Astrocyte of the spinal cord (primary cell): ENCODE measurements around the gene ZNF654.
A peak's percentile ranks its signal among the peaks of the same experiment; 100 is the strongest.
"Not testable (repeated sequence)": the region's sequence is repeated elsewhere in the genome, so short reads cannot be mapped to it uniquely, and the experiment has no call there.

Source experiments
- DNase-seq: peaks from one replicate; pipeline ENCODE4 v3.0.0; 2011; ENCODE audit warnings: low read depth, low spot score
- H3K4me3 ChIP-seq: 2 replicates; pipeline ENCODE4 v1.5.1; 2011; ENCODE audit warnings: low read depth, mild to moderate bottlenecking, low read length, moderate library complexity
- in situ Hi-C: cut with HindIII; loops from 2 replicates; pipeline ENCODE4 v1.10.0; 2017; ENCODE audit warnings: low sequenced_read_pairs
- TF ChIP-seq, protein P1 (sequence below): IDR thresholded peaks from 2 replicates; pipeline ENCODE4 v1.5.1; 2012; ENCODE audit warnings: low read depth, mild to moderate bottlenecking, low read length, inconsistent platforms

The ZNF654 gene

DNA sequence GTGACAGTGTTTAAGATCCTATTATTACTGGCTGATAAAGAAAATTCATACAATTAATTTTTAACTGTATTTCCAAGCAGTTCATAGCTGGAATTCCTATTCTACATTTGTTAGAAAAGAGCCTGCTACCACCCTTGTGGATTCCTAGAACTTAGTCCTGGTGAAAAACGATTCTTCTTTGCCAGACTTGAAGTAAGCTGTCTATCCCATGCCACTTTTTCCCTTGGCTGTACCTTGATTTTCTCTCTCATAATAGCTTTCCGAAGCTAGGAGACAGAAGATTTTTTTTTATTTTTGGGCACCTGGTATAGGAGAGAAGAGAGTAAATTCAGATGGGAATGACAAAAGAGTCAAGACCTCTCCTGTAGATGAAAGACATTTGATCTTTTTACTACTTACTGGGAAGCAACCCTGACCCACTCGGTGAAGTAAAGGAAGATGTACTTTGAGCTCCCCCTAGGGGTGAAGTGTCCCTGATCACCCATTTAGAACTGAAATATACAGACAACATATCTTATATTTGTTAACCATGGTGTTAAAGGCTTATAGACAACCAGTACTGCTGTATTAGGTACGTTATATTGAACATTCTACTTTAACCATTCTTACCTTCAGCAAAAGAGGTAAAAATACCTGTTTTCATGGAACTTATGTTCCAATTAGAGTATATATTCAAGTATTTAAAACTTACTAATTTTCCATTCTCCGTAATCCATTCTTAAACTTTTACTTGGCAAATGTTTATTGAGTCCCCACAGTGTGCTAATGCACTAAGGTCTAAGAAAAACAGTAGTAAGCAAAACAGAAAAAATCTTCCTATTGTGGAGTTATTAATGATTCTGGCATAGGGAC lies 54.5 kb downstream of the ZNF654 start:
- in situ Hi-C loops: no loop called here
- H3K4me3 ChIP-seq: no peak overlapping the region
- DNase-seq: peak; percentile 75
- TF ChIP-seq, protein P1, sequence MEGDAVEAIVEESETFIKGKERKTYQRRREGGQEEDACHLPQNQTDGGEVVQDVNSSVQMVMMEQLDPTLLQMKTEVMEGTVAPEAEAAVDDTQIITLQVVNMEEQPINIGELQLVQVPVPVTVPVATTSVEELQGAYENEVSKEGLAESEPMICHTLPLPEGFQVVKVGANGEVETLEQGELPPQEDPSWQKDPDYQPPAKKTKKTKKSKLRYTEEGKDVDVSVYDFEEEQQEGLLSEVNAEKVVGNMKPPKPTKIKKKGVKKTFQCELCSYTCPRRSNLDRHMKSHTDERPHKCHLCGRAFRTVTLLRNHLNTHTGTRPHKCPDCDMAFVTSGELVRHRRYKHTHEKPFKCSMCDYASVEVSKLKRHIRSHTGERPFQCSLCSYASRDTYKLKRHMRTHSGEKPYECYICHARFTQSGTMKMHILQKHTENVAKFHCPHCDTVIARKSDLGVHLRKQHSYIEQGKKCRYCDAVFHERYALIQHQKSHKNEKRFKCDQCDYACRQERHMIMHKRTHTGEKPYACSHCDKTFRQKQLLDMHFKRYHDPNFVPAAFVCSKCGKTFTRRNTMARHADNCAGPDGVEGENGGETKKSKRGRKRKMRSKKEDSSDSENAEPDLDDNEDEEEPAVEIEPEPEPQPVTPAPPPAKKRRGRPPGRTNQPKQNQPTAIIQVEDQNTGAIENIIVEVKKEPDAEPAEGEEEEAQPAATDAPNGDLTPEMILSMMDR: peak; percentile 74

DNA sequence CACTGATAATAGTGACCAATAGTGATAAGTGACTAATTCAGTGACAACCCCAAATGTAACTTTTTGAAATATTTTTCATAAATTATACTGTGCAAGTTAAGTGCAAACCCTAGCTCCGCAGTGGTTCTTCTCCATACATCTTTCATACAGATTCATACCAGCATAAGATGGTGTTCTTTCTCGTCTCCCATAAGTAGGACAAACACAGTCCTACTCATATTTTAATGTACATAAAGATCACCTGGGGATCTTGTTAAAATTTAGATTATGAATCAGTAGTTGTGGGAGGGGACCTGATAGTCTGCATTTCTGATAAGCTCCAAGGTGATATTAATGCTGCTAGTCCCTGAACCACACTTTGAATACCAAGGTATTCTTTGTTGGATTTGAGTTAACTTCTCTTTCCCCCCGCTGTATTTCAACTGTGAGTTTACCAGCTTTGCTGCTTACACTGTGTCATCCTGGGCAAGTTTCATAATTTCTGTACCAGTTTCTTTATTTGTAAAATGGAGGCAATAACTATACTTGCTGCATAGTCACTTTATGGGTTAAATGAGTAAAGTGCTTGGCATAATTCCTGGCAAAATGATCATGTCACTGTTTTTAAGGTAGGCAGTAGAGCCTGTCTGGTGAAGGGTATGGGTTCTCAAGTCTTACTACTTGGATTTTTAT lies 56.0 kb downstream of the ZNF654 start:
- no peak overlapping the region for H3K4me3 ChIP-seq
- TF ChIP-seq, protein P1: no peak
- DNase-seq: no peak
- in situ Hi-C loops: no loop called here

DNA sequence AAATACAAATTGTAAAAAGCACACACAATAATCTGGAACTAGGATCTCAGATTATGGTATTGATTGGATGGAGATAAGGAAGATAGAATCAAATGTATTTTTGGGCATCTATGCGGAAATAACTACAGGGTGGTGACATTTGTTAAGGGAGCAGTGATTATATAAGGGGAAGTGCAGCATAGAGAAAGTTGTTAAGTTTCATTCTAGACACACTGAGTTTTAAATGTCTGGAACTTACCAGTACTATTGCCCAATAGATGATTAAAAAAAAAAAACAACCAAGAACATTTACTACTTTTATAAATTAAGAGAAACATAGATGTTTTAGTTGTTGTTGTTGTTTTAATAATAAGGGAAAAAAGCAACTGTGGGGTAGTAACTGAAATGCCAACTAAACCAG lies 58.6 kb downstream of the ZNF654 start:
- TF ChIP-seq, protein P1: no peak
- H3K4me3 ChIP-seq: no peak overlapping the region
- in situ Hi-C loops: no loop called here
- no peak for DNase-seq

DNA sequence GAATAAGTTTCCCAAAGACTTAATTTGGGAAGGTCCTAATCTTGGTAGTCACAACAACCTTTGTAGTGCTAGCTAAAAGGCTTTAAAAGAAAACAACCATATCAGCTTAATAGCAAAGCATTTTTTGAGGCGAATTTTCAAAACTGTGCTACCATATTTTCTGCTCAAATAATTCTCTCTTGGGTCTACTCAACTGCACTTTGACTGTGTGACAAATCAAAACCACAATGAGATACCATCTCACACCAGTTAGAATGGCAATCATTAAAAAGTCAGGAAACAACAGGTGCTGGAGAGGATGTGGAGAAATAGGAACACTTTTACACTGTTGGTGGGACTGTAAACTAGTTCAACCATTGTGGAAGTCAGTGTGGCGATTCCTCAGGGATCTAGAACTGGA lies 59.5 kb downstream of the ZNF654 start:
- DNase-seq, in situ Hi-C loops, H3K4me3 ChIP-seq: not testable (repeated sequence)

DNA sequence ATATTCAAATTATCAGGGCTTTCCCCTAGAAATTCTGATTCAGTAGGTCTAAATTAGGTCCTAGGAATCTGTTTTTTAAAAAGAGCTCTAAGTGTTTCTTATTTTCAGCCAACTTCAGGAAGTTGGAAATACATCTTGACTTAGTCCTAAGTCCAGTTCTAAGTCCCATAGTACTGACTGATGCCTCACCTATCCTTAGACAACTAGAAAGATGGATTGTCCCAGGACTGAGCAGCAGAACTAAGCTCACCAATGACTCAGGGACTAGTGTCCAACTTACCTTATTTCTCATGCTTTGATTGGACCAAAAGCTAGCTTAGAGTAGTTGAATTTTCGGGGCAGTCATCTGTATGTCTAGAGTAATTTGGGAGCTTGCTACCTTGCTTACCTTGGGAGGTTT lies 64.5 kb downstream of the ZNF654 start:
- in situ Hi-C loops: no loop called here
- TF ChIP-seq, protein P1: no peak
- no peak overlapping the region for H3K4me3 ChIP-seq
- DNase-seq: no peak

DNA sequence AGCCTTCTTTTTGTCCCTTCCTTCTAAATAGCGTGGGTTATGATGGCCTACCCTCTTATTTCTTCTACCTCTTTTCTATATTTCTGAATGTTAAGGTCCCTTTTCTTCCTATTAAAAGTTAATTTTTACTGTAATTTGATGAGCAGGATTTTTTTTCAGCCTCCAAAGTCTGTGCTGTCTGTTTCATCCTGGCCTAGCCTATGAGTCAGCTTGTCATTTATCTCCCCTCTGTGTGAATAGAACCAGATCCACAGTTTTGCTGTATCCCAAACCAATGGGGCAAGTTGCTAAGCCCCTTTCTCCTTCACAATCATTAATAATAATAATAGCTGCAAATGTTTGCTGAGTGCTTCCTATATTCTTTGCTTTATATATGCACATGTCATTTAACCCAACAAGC lies 72.6 kb downstream of the ZNF654 start:
- DNase-seq: no peak
- H3K4me3 ChIP-seq: no peak overlapping the region
- TF ChIP-seq, protein P1: no peak
- in situ Hi-C loops: no loop called here

DNA sequence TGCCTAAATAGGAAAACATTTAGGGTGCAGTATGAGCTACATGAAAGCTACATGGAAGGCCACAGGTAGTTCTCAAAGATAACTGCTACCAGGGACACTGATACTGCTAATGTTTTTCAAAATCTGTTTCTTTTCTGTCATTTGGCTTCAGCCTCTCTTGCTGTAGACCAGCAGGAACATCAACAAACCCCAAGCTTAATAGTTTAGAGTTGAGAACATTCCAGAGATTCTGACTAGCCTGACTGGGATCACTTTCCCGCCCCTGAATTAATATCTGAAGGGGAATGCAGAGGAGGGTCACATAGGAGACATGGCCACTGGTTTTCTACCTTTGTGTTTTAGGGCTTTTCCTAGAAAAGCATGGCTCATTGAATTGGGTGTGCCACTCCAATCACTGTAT lies 73.8 kb downstream of the ZNF654 start:
- in situ Hi-C loops: no loop called here
- no peak for DNase-seq
- TF ChIP-seq, protein P1: no peak
- no peak overlapping the region for H3K4me3 ChIP-seq
